Esophagus squamous epithelium (tissue), 5 donors: Measurements from ENCODE around the gene HES4. TPM values are rescaled to one million over a fixed set of nuclear protein-coding genes. Genes with fewer than 3 reads are reported as not detected.
A peak's percentile ranks its signal among the peaks of the same experiment; 100 is the strongest.

Source experiments
- DNase-seq: peaks from one replicate; lab custom pipeline; 2025; lab: John Stamatoyannopoulos, UW
- H3K27ac ChIP-seq, 4 donors: fragments of 200-600 bp; sonication (generic); one replicate each; pipeline ENCODE4 v1.5.1; 2016 to 2019; ENCODE audit warnings: mild to moderate bottlenecking in 1 of 4
- H3K27me3 ChIP-seq, 4 donors: fragments of 200-600 bp; sonication (generic); 1 replicate in 3 of 4; 2 replicates in 1 of 4; pipeline versions ENCODE4 v1.5.1 to v1.6.0; 2017 to 2021; ENCODE audit warnings: antibody characterized with exemption in 1 of 4
- H3K36me3 ChIP-seq, 3 donors: fragments of 200-600 bp; sonication (generic); one replicate each; pipeline ENCODE4 v1.5.1; 2016 to 2019
- H3K4me1 ChIP-seq, 3 donors: fragments of 200-600 bp; sonication (generic); one replicate each; pipeline ENCODE4 v1.5.1; 2017 to 2019
- H3K4me3 ChIP-seq, 4 donors: fragments of 200-600 bp; sonication (generic); 1 replicate in 3 of 4; 2 replicates in 1 of 4; pipeline ENCODE4 v1.5.1; 2016 to 2019; ENCODE audit warnings: mild to moderate bottlenecking in 2 of 4, moderate library complexity in 1 of 4
- H3K9me3 ChIP-seq, 3 donors: fragments of 200-600 bp; sonication (generic); one replicate each; pipeline ENCODE4 v1.5.1; 2016 to 2019
- CTCF ChIP-seq, 6 experiments: fragments of 450-650 bp in 4 of 6; fragments of 200-600 bp in 2 of 6; sonication (generic) in 2 of 6; IDR thresholded peaks; one replicate each; pipeline ENCODE4 v1.5.1; 2016 to 2019; ENCODE audit warnings: antibody characterized with exemption in 6 of 6, mild to moderate bottlenecking in 4 of 6, moderate library complexity in 4 of 6
- POLR2A ChIP-seq, 4 donors: fragments of 450-650 bp; IDR thresholded peaks; one replicate each; pipeline ENCODE4 v1.6.1; 2017; ENCODE audit warnings: antibody characterized with exemption in 4 of 4, mild to moderate bottlenecking in 4 of 4, moderate library complexity in 3 of 4
- WGBS, 2 donors: methylation state at CpG; one replicate each; pipeline ENCODE4 v1.1.5; 2018; 5-methylcytosine and 5-hydroxymethylcytosine counted together
- intact Hi-C: fragments of 100-400 bp; cut with DNase I; formaldehyde crosslinking; loops from one replicate; pipeline ENCODE4 v1.15.0; 2022
- total RNA-seq, 4 donors: library from RNA; depleted of rRNA; stranded (reverse); fragments of >200 nt; gene quantifications; one replicate each; pipeline ENCODE4 v1.1.0, GENCODE V29; 2016
- donor health status: DM: yes; HTN: yes; CAD: no.

Gene HES4
- total RNA-seq, 4 donors from 2014 or later, result 15.1 to 16.2 (median 15.3) TPM

GRCh38 chr1:984476-984814 lies 15.5 kb downstream of the HES4 start:
- TF ChIP-seq POLR2A (IDR thresholded peaks at IDR 0.05) (no peak), CTCF (IDR thresholded peaks at IDR 0.05) (peak in 1 of 6 experiments; percentile 10)
- Histone ChIP-seq H3K27ac (no peak overlapping the region), H3K4me3 (peak overlapping the region in 1 of 4 donors; percentile 28), H3K27me3 (peaks cover 0 to 72% (median 3%) of the 10 kb centered on the region in 4 donors), H3K9me3 (no peaks in the 10 kb centered on the region), H3K4me1 (peaks cover 0 to 24% (median 0%) of the 10 kb centered on the region in 3 donors), H3K36me3 (no peaks in the 10 kb centered on the region)
- intact Hi-C loops, result loop anchor here (5.0 kb wide), 1 partner anchor 78 kb away; no protein-coding TSS in a partner anchor
- WGBS, 2 donors, result 41 to 54% methylated on average over 12 of the region's 12 CpGs
- no peak for DNase-seq

- peak overlapping the region in 1 of 4 donors; percentile 28 for H3K4me3 ChIP-seq
- no peaks in the 10 kb centered on the region for H3K9me3 ChIP-seq
- WGBS, 2 donors, result 0 to 12% methylated on average over 7 to 10 of the region's 29 CpGs
- peaks cover 0 to 76% (median 3%) of the 10 kb centered on the region in 4 donors for H3K27me3 ChIP-seq
- H3K4me1 ChIP-seq, result peaks cover 0 to 24% (median 0%) of the 10 kb centered on the region in 3 donors
- DNase-seq, result no peak
- H3K27ac ChIP-seq, result no peak overlapping the region
- intact Hi-C loops, result loop anchor here (5.0 kb wide), 1 partner anchor 78 kb away; no protein-coding TSS in a partner anchor
- no peaks in the 10 kb centered on the region for H3K36me3 ChIP-seq
- TF ChIP-seq POLR2A (IDR thresholded peaks at IDR 0.05) (no peak), CTCF (IDR thresholded peaks at IDR 0.05) (peak; percentile 54 to 96 (median 68))
Measured at GRCh38 chr1:983798-984475, 16.0 kb downstream of the HES4 start.

- H3K27ac ChIP-seq, result no peak overlapping the region
- TF ChIP-seq POLR2A (IDR thresholded peaks at IDR 0.05) (no peak), CTCF (IDR thresholded peaks at IDR 0.05) (no peak)
- intact Hi-C loops, result loop anchor here (5.0 kb wide), 1 partner anchor 79 kb away; no protein-coding TSS in a partner anchor
- no peaks in the 10 kb centered on the region for H3K9me3 ChIP-seq
- DNase-seq, result no peak
- H3K4me1 ChIP-seq, result peaks cover 0 to 24% (median 0%) of the 10 kb centered on the region in 3 donors
- H3K27me3 ChIP-seq, result peaks cover 0 to 86% (median 3%) of the 10 kb centered on the region in 4 donors
- no peaks in the 10 kb centered on the region for H3K36me3 ChIP-seq
- H3K4me3 ChIP-seq, result no peak overlapping the region
- WGBS, 2 donors, result 52 to 66% methylated on average over 13 to 38 of the region's 43 CpGs
Measured at GRCh38 chr1:982765-983436, 17.0 kb downstream of the HES4 start.

GRCh38 chr1:981955-982558 lies 17.8 kb downstream of the HES4 start, which contains the start of gene PERM1:
Gene PERM1 (minus strand): TSS chr1:982093. CDS start chr1:981029, 1,064 bp downstream.
- no peak within 1 kb of the TSS for H3K4me3 ChIP-seq
- H3K36me3 ChIP-seq, result no peaks in the 10 kb centered on the region
- peaks cover 0 to 24% (median 0%) of the 10 kb centered on the region in 3 donors for H3K4me1 ChIP-seq
- no peak for DNase-seq
- H3K27me3 ChIP-seq, result peaks cover 0 to 86% (median 3%) of the 10 kb centered on the region in 4 donors
- no peak for TF ChIP-seq CTCF (IDR thresholded peaks at IDR 0.05)
- WGBS, 2 donors, result 55% methylated on average over 17 of the region's 28 CpGs; no CpG with 5 or more reads in 1 of the 2 donors
- no peak within 1 kb of the TSS for H3K27ac ChIP-seq
- intact Hi-C loops, result loop anchor here (5.0 kb wide), 1 partner anchor 80 kb away; no protein-coding TSS in a partner anchor
- H3K9me3 ChIP-seq, result no peaks in the 10 kb centered on the region
